A673 (cell line): ENCODE measurements around the gene CFAP221. TPM values are rescaled to one million over a fixed set of nuclear protein-coding genes. Genes with fewer than 3 reads are reported as not detected.

Experiments
- BruUV-seq: library from RNA; stranded (reverse); fragments of 400-500 nt; replicated peaks from 2 replicates; lab custom pipeline; 2021; lab: Mats Ljungman, UMichigan
- CTCF ChIA-PET: fragments of 300-600 bp; sonication (Branson Sonifier 250); formaldehyde crosslinking; loops from one replicate; lab custom pipeline; 2022; ENCODE audit warnings: antibody characterized with exemption; lab: Charles Lee
- POLR2A ChIA-PET: fragments of 300-600 bp; sonication (Branson Sonifier 250); formaldehyde crosslinking; loops from one replicate; lab custom pipeline; 2022; ENCODE audit warnings: antibody characterized with exemption; ENCODE audit not compliant: low non-redundant PET; lab: Charles Lee
- DNase-seq: peaks from one replicate; pipeline ENCODE4 v3.0.0-alpha.2; 2015; ENCODE audit warnings: low spot score
- H3K27ac ChIP-seq: fragments of 200-600 bp; sonication (generic); 2 replicates; pipeline ENCODE4 v1.5.1; 2016; ENCODE audit warnings: mixed run types, low read depth, mild to moderate bottlenecking, mixed read lengths, antibody characterized with exemption, low read length; ENCODE audit not compliant: poor library complexity, severe bottlenecking
- H3K27me3 ChIP-seq: fragments of 200-600 bp; sonication (generic); replicated peaks from 2 replicates; pipeline ENCODE4 v1.6.1; 2017; ENCODE audit warnings: mixed run types, low read depth, mild to moderate bottlenecking, mixed read lengths, antibody characterized with exemption, low read length; ENCODE audit not compliant: insufficient read depth, poor library complexity
- H3K36me3 ChIP-seq: fragments of 200-600 bp; sonication (generic); 2 replicates; pipeline ENCODE4 v1.6.1; 2016; ENCODE audit warnings: mixed run types, mild to moderate bottlenecking, mixed read lengths, antibody characterized with exemption, low read length; ENCODE audit not compliant: insufficient read depth, poor library complexity, severe bottlenecking
- H3K4me1 ChIP-seq: fragments of 200-600 bp; sonication (generic); 2 replicates; pipeline ENCODE4 v1.6.1; 2017; ENCODE audit warnings: mixed run types, mild to moderate bottlenecking, mixed read lengths, antibody characterized with exemption, low read length; ENCODE audit not compliant: insufficient read depth, poor library complexity, severe bottlenecking
- H3K4me3 ChIP-seq: fragments of 200-600 bp; sonication (generic); 2 replicates; pipeline ENCODE4 v1.5.1; 2016; ENCODE audit warnings: low read depth, mixed run types, mild to moderate bottlenecking, mixed read lengths, low read length; ENCODE audit not compliant: poor library complexity, severe bottlenecking
- H3K9me3 ChIP-seq: fragments of 200-600 bp; sonication (generic); 2 replicates; pipeline ENCODE4 v1.6.1; 2016; ENCODE audit warnings: mixed run types, low read depth, mild to moderate bottlenecking, mixed read lengths, antibody characterized with exemption, low read length; ENCODE audit not compliant: poor library complexity, severe bottlenecking
- CTCF ChIP-seq: fragments of 300-800, 200-600 bp; sonication (generic); conservative IDR thresholded peaks from 2 replicates; pipeline ENCODE4 v1.5.1; 2017; ENCODE audit warnings: low read depth, mild to moderate bottlenecking, antibody characterized with exemption, low read length, moderate library complexity, mixed read lengths
- EZH2 ChIP-seq: fragments of 200-600 bp; sonication (generic); IDR thresholded peaks from 2 replicates; pipeline ENCODE4 v1.6.1; 2017; ENCODE audit warnings: borderline replicate concordance, low read depth, mild to moderate bottlenecking, mixed read lengths, antibody characterized with exemption, low read length; ENCODE audit not compliant: poor library complexity, severe bottlenecking
- intact Hi-C: fragments of 100-400 bp; cut with micrococcal nuclease; formaldehyde crosslinking; loops from one replicate; pipeline ENCODE4 v1.10.0; 2022; ENCODE audit not compliant: unreplicated experiment
- total RNA-seq: library from RNA; stranded (reverse); gene quantifications from 2 replicates; pipeline ENCODE4 v1.2.3, GENCODE V29; 2021

Gene CFAP221
- total RNA-seq, 1 experiment from 2014 or later: 1.5 TPM

DNA sequence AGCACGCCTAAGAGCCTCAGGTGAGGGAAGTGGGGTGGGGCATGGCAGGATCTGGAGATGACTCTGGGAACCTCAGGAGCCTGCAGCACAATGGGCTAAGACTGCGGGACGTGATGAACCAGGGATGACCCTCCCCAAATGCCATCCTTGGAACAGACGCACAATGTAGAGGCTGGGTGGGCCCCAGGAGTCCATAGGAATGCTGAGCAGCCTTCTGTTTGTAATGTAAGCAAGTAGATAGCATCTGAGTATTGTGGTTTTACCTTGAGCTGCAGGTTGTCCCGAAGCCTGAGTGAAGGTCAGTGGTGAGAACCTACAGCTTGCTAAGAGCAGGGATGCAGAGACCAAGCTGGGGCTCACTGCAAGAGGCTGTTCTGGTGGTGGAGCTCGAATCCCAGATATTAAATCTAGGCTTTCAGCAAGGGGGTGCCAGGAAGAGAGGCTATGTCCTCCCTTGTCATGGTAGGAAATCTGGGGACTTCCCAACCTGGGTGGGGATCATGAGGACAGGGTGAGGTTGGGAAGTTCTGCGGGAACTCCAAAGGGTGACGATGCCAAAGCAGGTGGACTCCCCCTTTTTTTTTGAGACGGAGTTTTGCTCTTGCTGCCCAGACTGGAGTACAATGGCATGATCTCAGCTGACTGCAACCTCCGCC, 25.7 kb upstream of the CFAP221 start:
- Histone ChIP-seq H3K9me3 (no peaks in the 10 kb centered on the region), H3K4me1 (no peaks in the 10 kb centered on the region), H3K36me3 (no peaks in the 10 kb centered on the region), H3K4me3 (no peak overlapping the region), H3K27me3 (peaks cover 1% of the 10 kb centered on the region), H3K27ac (no peak overlapping the region)
- intact Hi-C loops: loop anchor here (5.0 kb wide), 1 partner anchor 144 kb away; no protein-coding TSS in a partner anchor
- no peak for TF ChIP-seq EZH2
- no peak for TF ChIP-seq CTCF
- DNase-seq: no peak
- CTCF ChIA-PET: no interaction called here
- no TSS peak for BruUV-seq
- POLR2A ChIA-PET: no interaction called here

DNA sequence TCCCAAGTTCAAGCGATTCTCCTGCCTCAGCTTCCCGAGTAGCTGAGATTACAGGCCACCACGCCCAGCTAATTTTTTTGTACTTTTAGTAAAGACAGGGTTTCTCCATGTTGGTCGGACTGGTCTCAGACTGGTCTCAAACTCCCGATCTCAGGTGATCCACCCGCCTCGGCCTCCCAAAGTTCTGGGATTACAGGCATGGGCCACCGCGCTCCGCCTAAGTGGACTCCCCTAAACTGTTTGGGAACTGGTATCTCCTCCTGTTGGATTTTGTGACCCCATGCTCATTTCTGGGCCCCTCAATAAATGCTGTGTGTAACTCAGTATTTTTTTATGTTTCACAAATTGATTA, 25.2 kb upstream of the CFAP221 start:
- intact Hi-C loops: loop anchor here (5.0 kb wide), 1 partner anchor 143 kb away; no protein-coding TSS in a partner anchor
- TF ChIP-seq EZH2 (no peak), CTCF (no peak)
- H3K4me3 ChIP-seq: no peak overlapping the region
- POLR2A ChIA-PET: no interaction called here
- BruUV-seq: no TSS peak
- no peaks in the 10 kb centered on the region for H3K9me3 ChIP-seq
- CTCF ChIA-PET: interaction anchor here (0.6 kb wide), 1 partner anchor 145 kb away, joined by 6 read pairs; no protein-coding TSS in a partner anchor
- no peak for DNase-seq
- no peaks in the 10 kb centered on the region for H3K4me1 ChIP-seq
- H3K27me3 ChIP-seq: peaks cover 4% of the 10 kb centered on the region
- no peak overlapping the region for H3K27ac ChIP-seq
- no peaks in the 10 kb centered on the region for H3K36me3 ChIP-seq

DNA sequence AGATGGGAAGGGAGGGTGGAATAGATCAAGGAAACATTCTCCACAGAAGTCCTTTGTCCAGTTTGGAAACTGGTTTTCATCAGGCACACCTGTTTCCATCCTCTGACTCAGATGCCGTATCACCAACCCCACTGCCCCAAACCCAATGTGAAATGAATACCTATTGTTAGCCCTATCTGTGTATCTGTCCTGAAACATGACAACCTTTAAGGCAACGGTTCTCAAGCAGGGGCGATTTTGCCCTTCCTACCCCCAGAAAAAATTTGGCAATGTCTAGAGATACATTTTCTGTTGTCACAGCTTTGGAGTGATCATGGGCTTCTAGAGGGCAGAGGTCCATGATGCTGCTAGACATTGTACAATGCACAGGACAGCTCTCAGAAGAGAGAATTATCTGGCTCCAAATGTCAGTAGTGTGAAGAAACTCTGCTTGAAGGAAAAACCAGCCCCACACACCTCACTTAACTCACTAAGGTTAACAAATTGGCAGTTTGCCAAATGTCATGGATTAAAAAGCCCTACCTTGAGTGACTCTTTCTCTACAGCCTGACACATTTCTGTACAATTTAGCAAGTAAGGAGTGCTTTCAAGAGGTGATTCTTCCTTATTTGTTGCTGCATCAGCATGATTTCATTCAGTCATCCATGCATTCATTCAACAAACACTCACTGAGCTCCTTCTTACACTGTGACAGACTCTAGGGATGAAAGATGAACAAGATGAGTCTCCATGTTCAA, 23.4 kb upstream of the CFAP221 start:
- Histone ChIP-seq H3K36me3 (no peaks in the 10 kb centered on the region), H3K27ac (no peak overlapping the region), H3K4me1 (peaks cover 13% of the 10 kb centered on the region), H3K4me3 (no peak overlapping the region), H3K9me3 (no peaks in the 10 kb centered on the region), H3K27me3 (peaks cover 4% of the 10 kb centered on the region)
- no TSS peak for BruUV-seq
- ChIA-PET POLR2A (no interaction called here), CTCF (no interaction called here)
- intact Hi-C loops: no loop called here
- TF ChIP-seq EZH2 (no peak), CTCF (no peak)
- no peak for DNase-seq
